ENCODE results near the gene SNRPE. TPM values are rescaled to one million over a fixed set of nuclear protein-coding genes. Genes with fewer than 3 reads are reported as not detected.

SNRPE gene
- total RNA-seq, 1 experiment from 2014 or later: 326 TPM

GRCh38 chr1:203840208-203840808 is 21.1 kb upstream of the SNRPE start:
- H2AK5ac ChIP-seq (ENCODE audit: insufficient read length, low read length): no peak overlapping the region
- no peak overlapping the region for H3K4me3 Mint-ChIP-seq
- no peak overlapping the region for H2BK15ac ChIP-seq (ENCODE audit: low read depth, low read length)
- no peaks in the 10 kb centered on the region for H3K9me3 ChIP-seq (ENCODE audit: control insufficient read depth, low read depth, low read length)
- no peak overlapping the region for H2BK20ac ChIP-seq (ENCODE audit: low read depth, low read length, poor library complexity, severe bottlenecking)
- H3T11ph ChIP-seq (ENCODE audit: low read length): no peak overlapping the region
- no peak overlapping the region for H3K4me2 ChIP-seq (ENCODE audit: insufficient read depth, insufficient read length, low read length)
- H2AFZ ChIP-seq (ENCODE audit: low read length): no peak overlapping the region
- H2BK12ac ChIP-seq (ENCODE audit: insufficient read length, low read depth, low read length): no peak overlapping the region
- H3K27ac Mint-ChIP-seq: no peak overlapping the region
- H3K14ac ChIP-seq (ENCODE audit: insufficient read depth, low read length): no peak overlapping the region
- H4K91ac ChIP-seq (ENCODE audit: insufficient read length, low read depth, low read length): no peak overlapping the region
- H3K4ac ChIP-seq (ENCODE audit: low read depth, low read length): no peak overlapping the region
- no peaks in the 10 kb centered on the region for H3K79me1 ChIP-seq (ENCODE audit: insufficient read depth, low read depth, low read length, poor library complexity, severe bottlenecking)
- no peak overlapping the region for H3K9ac ChIP-seq (ENCODE audit: extremely low read depth, insufficient read length, low read length)
- no peak overlapping the region for H2BK5ac ChIP-seq (ENCODE audit: insufficient read length, low read length)
- H3K4me1 Mint-ChIP-seq: peaks cover 4 to 8% of the 10 kb centered on the region in 2 experiments
- peaks cover 21% of the 10 kb centered on the region in 2 experiments for H3K9me3 Mint-ChIP-seq
- H3K18ac ChIP-seq (ENCODE audit: insufficient read length, low read depth, low read length): no peak overlapping the region
- H4K8ac ChIP-seq (replicated peaks; ENCODE audit: insufficient read length, low read depth, low read length): no peak overlapping the region
- no peak overlapping the region for H2BK120ac ChIP-seq (ENCODE audit: low read depth, low read length, poor library complexity, severe bottlenecking)
- DNase-seq: no peak
- no CpG with 5 or more reads among the region's 4 CpGs for WGBS (ENCODE audit: extremely low coverage, insufficient read length, low lambda C conversion rate)
- no peaks in the 10 kb centered on the region for H3K4me1 ChIP-seq (ENCODE audit: insufficient read depth, low read length)
- no peak overlapping the region for H3K27ac ChIP-seq (ENCODE audit: insufficient read length, low read depth, low read length)
- no peak overlapping the region for H3K56ac ChIP-seq (ENCODE audit: insufficient read length, low read depth, low read length)
- no peaks in the 10 kb centered on the region for H3K79me2 ChIP-seq (ENCODE audit: insufficient read depth, low read length)
- H4K20me1 ChIP-seq (ENCODE audit: control insufficient read depth, insufficient read depth, insufficient read length): no peaks in the 10 kb centered on the region
- H3K23me2 ChIP-seq (ENCODE audit: insufficient read length, low read depth, low read length, poor library complexity, severe bottlenecking): no peaks in the 10 kb centered on the region
- TF ChIP-seq CTCF (conservative IDR thresholded peaks at IDR 0.05): no peak
- H4K5ac ChIP-seq (ENCODE audit: insufficient read length, low read depth, low read length): no peak overlapping the region
- no peaks in the 10 kb centered on the region for H3K27me3 Mint-ChIP-seq (ENCODE audit: low read depth)
- no peaks in the 10 kb centered on the region for H3K27me3 ChIP-seq (ENCODE audit: insufficient read depth, low read length)
- H3K36me3 Mint-ChIP-seq (ENCODE audit: insufficient read depth in 1 of 3, low read depth in 3 of 3): peaks cover 63 to 89% (median 88%) of the 10 kb centered on the region in 3 experiments
- H3K23ac ChIP-seq (ENCODE audit: insufficient read length, low read depth, low read length): no peak overlapping the region

Data from H9 (cell line).